HCT116 (cell line): ENCODE results near the gene SCYGR7. TPM values are rescaled to one million over a fixed set of nuclear protein-coding genes. Genes with fewer than 3 reads are reported as not detected.

Experiments
- ATAC-seq: fragments of 200-7000 bp; cut with Tn5 transposase; 2 replicates; pipeline ENCODE4 v1.9.1; 2020; ENCODE audit warnings: mild to moderate bottlenecking, moderate library complexity
- BruUV-seq: library from RNA; stranded (reverse); fragments of 400-500 nt; replicated peaks from 2 replicates; lab custom pipeline; 2021; lab: Mats Ljungman, UMichigan
- CTCF ChIA-PET: fragments of 300-600 bp; sonication (Branson Sonifier 250); formaldehyde crosslinking; loops from one replicate; lab custom pipeline; 2021; ENCODE audit warnings: antibody characterized with exemption; lab: Charles Lee
- POLR2A ChIA-PET: fragments of 300-600, 350-600 bp; sonication (Branson Sonifier 250); formaldehyde crosslinking; loops from one replicate; lab custom pipeline; 2021; ENCODE audit warnings: antibody characterized with exemption; lab: Charles Lee
- RAD21 ChIA-PET, 2 experiments: fragments of 300-600 bp; sonication (Branson Sonifier 250); formaldehyde crosslinking; loops; one replicate each; lab custom pipeline; 2023; ENCODE audit warnings: low total read pairs in 2 of 2; ENCODE audit not compliant: uncharacterized antibody in 2 of 2, unreplicated experiment in 2 of 2, low non-redundant PET in 1 of 2; lab: Charles Lee
- DNase-seq: peaks from one replicate; pipeline ENCODE4 v3.0.0-alpha.2; 2010; ENCODE audit warnings: low read depth, low spot score
- H2AFZ ChIP-seq: fragments of 200-600 bp; shearing (Covaris generic), sonication (generic); 2 replicates; pipeline ENCODE4 v1.6.1; 2017; ENCODE audit warnings: low read depth, mixed run types, mixed read lengths, antibody characterized with exemption, low read length; ENCODE audit not compliant: poor library complexity, severe bottlenecking
- H3K27ac ChIP-seq: 2 replicates; pipeline ENCODE4 v1.5.1; 2012; ENCODE audit warnings: low read depth, low read length
- H3K27me3 ChIP-seq: fragments of 200-600 bp; sonication (generic); 2 replicates; pipeline ENCODE4 v1.6.1; 2016; ENCODE audit warnings: mixed run types, low read length, mixed read lengths; ENCODE audit not compliant: insufficient read depth
- H3K36me3 ChIP-seq, 2 experiments: fragments of 200-500 bp in 1 of 2; fragments of 200-600 bp in 1 of 2; sonication (Bioruptor generic) in 1 of 2; sonication (generic) in 1 of 2; 2 replicates each; pipeline versions ENCODE4 v1.5.1 to v1.6.1; 2014 to 2016; ENCODE audit warnings: low read length in 2 of 2, inconsistent platforms in 1 of 2, mixed read lengths in 1 of 2, mixed run types in 1 of 2; ENCODE audit not compliant: insufficient read depth in 2 of 2, control insufficient read depth in 1 of 2
- H3K4me1 ChIP-seq, 2 experiments: fragments of 200-600 bp in 1 of 2; sonication (generic) in 1 of 2; 2 replicates each; pipeline versions ENCODE4 v1.5.1 to v1.6.1; 2012 to 2017; ENCODE audit warnings: low read length in 2 of 2, inconsistent platforms in 1 of 2, mild to moderate bottlenecking in 1 of 2, mixed read lengths in 1 of 2, mixed run types in 1 of 2, moderate library complexity in 1 of 2; ENCODE audit not compliant: insufficient read depth in 2 of 2, control insufficient read depth in 1 of 2
- H3K4me2 ChIP-seq: fragments of 200-600 bp; sonication (generic); 2 replicates; pipeline ENCODE4 v1.6.1; 2017; ENCODE audit warnings: mixed run types, low read length, mixed read lengths
- H3K4me3 ChIP-seq, 2 experiments: fragments of 200-600 bp in 1 of 2; sonication (generic) in 1 of 2; replicated peaks in 1 of 2; 2 replicates each; pipeline ENCODE4 v1.5.1; 2011 to 2016; ENCODE audit warnings: low read length in 2 of 2, control low read depth in 1 of 2, low read depth in 1 of 2, mild to moderate bottlenecking in 1 of 2, mixed read lengths in 1 of 2, mixed run types in 1 of 2
- H3K79me2 ChIP-seq: fragments of 200-600 bp; sonication (generic); 2 replicates; pipeline ENCODE4 v1.6.1; 2017; ENCODE audit warnings: mild to moderate bottlenecking, mixed run types, low read length, moderate library complexity, mixed read lengths; ENCODE audit not compliant: insufficient read depth
- H3K9ac ChIP-seq: fragments of 200-600 bp; sonication (generic); 2 replicates; pipeline ENCODE4 v1.6.1; 2016; ENCODE audit warnings: low read length, mixed read lengths
- H3K9me2 ChIP-seq: fragments of 200-600 bp; sonication (generic), shearing (Covaris generic); 2 replicates; pipeline ENCODE4 v1.6.1; 2017; ENCODE audit warnings: mixed run types, mild to moderate bottlenecking, moderate library complexity; ENCODE audit not compliant: insufficient read depth
- H3K9me3 ChIP-seq, 2 experiments: fragments of 200-500 bp in 1 of 2; fragments of 200-600 bp in 1 of 2; sonication (Bioruptor generic) in 1 of 2; sonication (generic) in 1 of 2; 2 replicates each; pipeline ENCODE4 v1.6.1; 2014 to 2017; ENCODE audit warnings: low read length in 2 of 2, mixed read lengths in 2 of 2, inconsistent platforms in 1 of 2, low read depth in 1 of 2, mild to moderate bottlenecking in 1 of 2, mixed run types in 1 of 2, moderate library complexity in 1 of 2; ENCODE audit not compliant: control insufficient read depth in 1 of 2, insufficient read depth in 1 of 2
- H4K20me1 ChIP-seq: fragments of 200-600 bp; sonication (generic), shearing (Covaris generic); 2 replicates; pipeline ENCODE4 v1.6.1; 2017; ENCODE audit warnings: mixed run types, mild to moderate bottlenecking, moderate library complexity; ENCODE audit not compliant: insufficient read depth
- CBX3 ChIP-seq: IDR thresholded peaks from 2 replicates; pipeline ENCODE4 v1.6.1; 2012; ENCODE audit warnings: low read depth
- CEBPB ChIP-seq: IDR thresholded peaks from 2 replicates; pipeline ENCODE4 v1.6.1; 2012; ENCODE audit warnings: low read depth
- ELF1 ChIP-seq: IDR thresholded peaks from 2 replicates; pipeline ENCODE4 v1.6.1; 2012; ENCODE audit warnings: low read depth, borderline replicate concordance
- FOSL1 ChIP-seq: IDR thresholded peaks from 2 replicates; pipeline ENCODE4 v1.6.1; 2012; ENCODE audit warnings: low read depth
- RAD21 ChIP-seq: IDR thresholded peaks from 2 replicates; pipeline ENCODE4 v1.6.1; 2012; ENCODE audit warnings: low read depth, mild to moderate bottlenecking
- SIN3A ChIP-seq: IDR thresholded peaks from 2 replicates; pipeline ENCODE4 v1.6.1; 2012; ENCODE audit warnings: low read depth
- TCF7L2 ChIP-seq: IDR thresholded peaks from 2 replicates; pipeline ENCODE4 v1.7.0; 2011; ENCODE audit warnings: borderline replicate concordance, inconsistent platforms; ENCODE audit not compliant: insufficient read depth, insufficient read length; ENCODE audit errors: extremely low read depth
- YY1 ChIP-seq: IDR thresholded peaks from 2 replicates; pipeline ENCODE4 v1.6.1; 2011; ENCODE audit warnings: low read length, low read depth, moderate library complexity, mild to moderate bottlenecking; ENCODE audit not compliant: insufficient replicate concordance; ENCODE audit errors: extremely low read depth
- ZNF274 ChIP-seq: fragments of 200-500 bp; sonication (Bioruptor generic); IDR thresholded peaks from 2 replicates; pipeline ENCODE4 v1.6.1; 2014; ENCODE audit warnings: mild to moderate bottlenecking, low read depth, low read length, inconsistent platforms
- intact Hi-C: fragments of 100-400 bp; cut with micrococcal nuclease; formaldehyde crosslinking; loops from 2 replicates; pipeline ENCODE4 v1.10.0; 2022
- total RNA-seq: library from RNA; stranded (reverse); gene quantifications from one replicate; pipeline ENCODE4 v1.2.1, GENCODE V29; 2021; ENCODE audit not compliant: unreplicated experiment
- TF ChIP-seq, protein P1 (sequence below): IDR thresholded peaks from 2 replicates; pipeline ENCODE4 v1.6.1; 2011; ENCODE audit warnings: mild to moderate bottlenecking, low read length, moderate library complexity; ENCODE audit not compliant: insufficient replicate concordance; ENCODE audit errors: extremely low read depth
- TF ChIP-seq, protein P2 (sequence below): IDR thresholded peaks from 2 replicates; pipeline ENCODE4 v1.6.1; 2012
- TF ChIP-seq, protein P3 (sequence below), 3 experiments: fragments of 200-600 bp in 1 of 3; sonication (generic) in 1 of 3; IDR thresholded peaks in 2 of 3; conservative IDR thresholded peaks in 1 of 3; 2 replicates each; pipeline ENCODE4 v1.5.1; 2012 to 2017; ENCODE audit warnings: low read depth in 2 of 3, low read length in 2 of 3, antibody characterized with exemption in 1 of 3, borderline replicate concordance in 1 of 3, control low read depth in 1 of 3, mild to moderate bottlenecking in 1 of 3, mixed read lengths in 1 of 3, mixed run types in 1 of 3, moderate library complexity in 1 of 3; ENCODE audit not compliant: insufficient read depth in 1 of 3

Gene SCYGR7
- total RNA-seq, 1 experiment from 2014 or later, result not detected

DNA sequence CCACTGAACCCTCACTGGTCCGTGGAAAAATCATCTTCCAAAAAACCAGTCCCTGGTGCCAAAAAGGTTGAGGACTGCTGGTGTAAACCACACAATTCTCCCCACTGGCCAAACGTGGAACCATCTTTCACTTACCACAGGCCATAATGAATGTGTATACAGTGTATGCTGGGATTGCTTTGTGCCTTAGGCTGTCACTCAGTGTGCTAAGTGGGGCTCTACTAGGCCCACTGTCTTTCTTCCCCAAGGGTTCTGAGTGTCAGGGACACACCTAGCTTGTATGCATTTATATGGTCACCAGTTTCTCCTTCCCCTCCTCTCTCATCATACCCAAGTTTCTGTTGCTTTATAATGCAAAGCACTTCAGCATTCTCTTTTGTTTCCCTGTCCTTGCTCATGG, 44.8 kb downstream of the SCYGR7 start (continued):
- TF ChIP-seq, protein P1, sequence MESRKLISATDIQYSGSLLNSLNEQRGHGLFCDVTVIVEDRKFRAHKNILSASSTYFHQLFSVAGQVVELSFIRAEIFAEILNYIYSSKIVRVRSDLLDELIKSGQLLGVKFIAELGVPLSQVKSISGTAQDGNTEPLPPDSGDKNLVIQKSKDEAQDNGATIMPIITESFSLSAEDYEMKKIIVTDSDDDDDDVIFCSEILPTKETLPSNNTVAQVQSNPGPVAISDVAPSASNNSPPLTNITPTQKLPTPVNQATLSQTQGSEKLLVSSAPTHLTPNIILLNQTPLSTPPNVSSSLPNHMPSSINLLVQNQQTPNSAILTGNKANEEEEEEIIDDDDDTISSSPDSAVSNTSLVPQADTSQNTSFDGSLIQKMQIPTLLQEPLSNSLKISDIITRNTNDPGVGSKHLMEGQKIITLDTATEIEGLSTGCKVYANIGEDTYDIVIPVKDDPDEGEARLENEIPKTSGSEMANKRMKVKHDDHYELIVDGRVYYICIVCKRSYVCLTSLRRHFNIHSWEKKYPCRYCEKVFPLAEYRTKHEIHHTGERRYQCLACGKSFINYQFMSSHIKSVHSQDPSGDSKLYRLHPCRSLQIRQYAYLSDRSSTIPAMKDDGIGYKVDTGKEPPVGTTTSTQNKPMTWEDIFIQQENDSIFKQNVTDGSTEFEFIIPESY, result no peak

DNA sequence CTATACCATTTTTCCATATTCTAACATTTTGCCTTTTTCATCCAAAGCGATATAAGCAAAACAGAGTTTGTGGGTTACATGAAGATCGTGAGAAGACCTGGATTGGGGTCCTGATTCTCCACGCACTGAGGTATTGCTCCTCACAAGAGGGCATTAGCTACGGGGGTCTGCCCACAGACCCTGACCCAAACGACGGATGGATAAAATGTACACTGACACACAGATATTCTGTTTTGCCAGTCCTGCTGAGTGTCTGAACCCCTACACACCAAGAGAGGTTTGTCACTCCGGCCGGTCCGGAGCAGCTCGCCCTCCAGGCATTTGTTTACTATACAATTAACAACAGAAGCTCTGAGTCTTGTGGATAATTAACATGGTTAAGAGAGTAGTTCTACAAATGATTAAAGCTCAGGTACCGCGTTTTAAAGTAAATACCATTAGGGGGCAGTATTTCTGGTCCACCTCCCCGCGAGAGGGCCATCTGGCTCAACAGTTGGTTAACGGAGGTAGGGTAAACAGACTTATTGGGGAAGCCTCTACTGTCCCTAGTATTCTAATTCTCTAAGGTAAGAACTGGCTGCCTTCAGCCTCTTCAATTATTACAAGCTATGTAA, 46.0 kb downstream of the SCYGR7 start:
- CTCF ChIA-PET, result interaction anchor here (0.7 to 1.8 kb wide), 14 partner anchors 8 to 359 kb away, joined by 3 to 14 read pairs (median 4); no protein-coding TSS in a partner anchor
- RAD21 ChIA-PET, result interaction anchor here (0.7 to 1.2 kb wide), 2 partner anchors 45 to 89 kb away, joined by 3 read pairs; no protein-coding TSS in a partner anchor
- peak overlapping the region; percentile 85 for H2AFZ ChIP-seq

More for the DNA sequence above, 46.0 kb downstream of the SCYGR7 start:
- DNase-seq, result peak; percentile 8
- no peaks in the 10 kb centered on the region for H4K20me1 ChIP-seq
- no peaks in the 10 kb centered on the region for H3K9me3 ChIP-seq
- no TSS peak for BruUV-seq
- H3K4me3 ChIP-seq, result no peak overlapping the region
- no peaks in the 10 kb centered on the region for H3K4me1 ChIP-seq
- peak; percentile 89 for ATAC-seq
- intact Hi-C loops, result loop anchor here (1.0 to 2.0 kb wide), 2 partner anchors 89 to 110 kb away; no protein-coding TSS in a partner anchor
- no peak overlapping the region for H3K27ac ChIP-seq
- H3K27me3 ChIP-seq, result no peaks in the 10 kb centered on the region
- H3K79me2 ChIP-seq, result no peaks in the 10 kb centered on the region
- H3K9me2 ChIP-seq, result no peaks in the 10 kb centered on the region
- POLR2A ChIA-PET, result interaction anchor here (0.8 to 1.1 kb wide), 2 partner anchors 11 to 43 kb away, joined by 3 read pairs; no protein-coding TSS in a partner anchor
- H3K9ac ChIP-seq, result no peak overlapping the region
- no peak for TF ChIP-seq CEBPB
- no peak for TF ChIP-seq ELF1
- TF ChIP-seq SIN3A, result no peak
- TF ChIP-seq YY1, result no peak
- TF ChIP-seq, protein P2, sequence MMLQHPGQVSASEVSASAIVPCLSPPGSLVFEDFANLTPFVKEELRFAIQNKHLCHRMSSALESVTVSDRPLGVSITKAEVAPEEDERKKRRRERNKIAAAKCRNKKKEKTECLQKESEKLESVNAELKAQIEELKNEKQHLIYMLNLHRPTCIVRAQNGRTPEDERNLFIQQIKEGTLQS, result no peak
- TF ChIP-seq, protein P3, sequence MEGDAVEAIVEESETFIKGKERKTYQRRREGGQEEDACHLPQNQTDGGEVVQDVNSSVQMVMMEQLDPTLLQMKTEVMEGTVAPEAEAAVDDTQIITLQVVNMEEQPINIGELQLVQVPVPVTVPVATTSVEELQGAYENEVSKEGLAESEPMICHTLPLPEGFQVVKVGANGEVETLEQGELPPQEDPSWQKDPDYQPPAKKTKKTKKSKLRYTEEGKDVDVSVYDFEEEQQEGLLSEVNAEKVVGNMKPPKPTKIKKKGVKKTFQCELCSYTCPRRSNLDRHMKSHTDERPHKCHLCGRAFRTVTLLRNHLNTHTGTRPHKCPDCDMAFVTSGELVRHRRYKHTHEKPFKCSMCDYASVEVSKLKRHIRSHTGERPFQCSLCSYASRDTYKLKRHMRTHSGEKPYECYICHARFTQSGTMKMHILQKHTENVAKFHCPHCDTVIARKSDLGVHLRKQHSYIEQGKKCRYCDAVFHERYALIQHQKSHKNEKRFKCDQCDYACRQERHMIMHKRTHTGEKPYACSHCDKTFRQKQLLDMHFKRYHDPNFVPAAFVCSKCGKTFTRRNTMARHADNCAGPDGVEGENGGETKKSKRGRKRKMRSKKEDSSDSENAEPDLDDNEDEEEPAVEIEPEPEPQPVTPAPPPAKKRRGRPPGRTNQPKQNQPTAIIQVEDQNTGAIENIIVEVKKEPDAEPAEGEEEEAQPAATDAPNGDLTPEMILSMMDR (IDR thresholded peaks at IDR 0.05 in 2 of 3, conservative IDR thresholded peaks at IDR 0.05 in 1 of 3; ENCODE audit: borderline replicate concordance in 1 of 3, insufficient read depth in 1 of 3, low read depth in 2 of 3, low read length in 2 of 3), result peak; percentile 56 to 98 (median 66); a peak in 5 of 6 replicates
- TF ChIP-seq FOSL1, result no peak
- TF ChIP-seq CBX3, result no peak
- TF ChIP-seq TCF7L2, result no peak
- no peak for TF ChIP-seq ZNF274
- TF ChIP-seq RAD21, result peak; percentile 68
- no peaks in the 10 kb centered on the region for H3K36me3 ChIP-seq
- no peak overlapping the region for H3K4me2 ChIP-seq
